ENCODE results near the gene ADA.

Gene ADA

GRCh38 chr20:44626278-44626677 is 25.2 kb downstream of the ADA start:
- Histone ChIP-seq H3K4me1 (ENCODE audit: insufficient read depth, low read length, poor library complexity, severe bottlenecking) (no peaks in the 10 kb centered on the region), H3K9me3 (ENCODE audit: insufficient read depth, low read depth, low read length) (no peaks in the 10 kb centered on the region), H3K4me2 (ENCODE audit: low read depth, low read length, poor library complexity, severe bottlenecking) (no peak overlapping the region), H3K9ac (ENCODE audit: low read depth, low read length, poor library complexity, severe bottlenecking) (no peak overlapping the region), H4K20me1 (ENCODE audit: insufficient read depth, low read length, poor library complexity, severe bottlenecking) (no peaks in the 10 kb centered on the region), H3K27me3 (ENCODE audit: insufficient read depth, low read length, poor library complexity, severe bottlenecking) (no peaks in the 10 kb centered on the region), H3K36me3 (ENCODE audit: insufficient read depth, low read length) (peaks cover 77% of the 10 kb centered on the region), H2AFZ (ENCODE audit: low read length) (no peak overlapping the region), H3K79me2 (ENCODE audit: insufficient read depth, low read length) (no peaks in the 10 kb centered on the region), H3F3A (ENCODE audit: low read depth) (no peaks in the 10 kb centered on the region), H3K9me2 (replicated peaks; ENCODE audit: low read depth, low read length) (no peaks in the 10 kb centered on the region), H3K4me3 (ENCODE audit: low read length, poor library complexity, severe bottlenecking) (no peak overlapping the region)
- no peak for TF ChIP-seq CTCF (conservative IDR thresholded peaks at IDR 0.05; ENCODE audit: low read length)
- no peak for TF ChIP-seq EZH2phosphoT487 (IDR thresholded peaks at IDR 0.05; ENCODE audit: borderline replicate concordance)

- H3K9me3 ChIP-seq (ENCODE audit: insufficient read depth, low read depth, low read length), result no peaks in the 10 kb centered on the region
- peaks cover 85% of the 10 kb centered on the region for H3K36me3 ChIP-seq (ENCODE audit: insufficient read depth, low read length)
- no peak overlapping the region for H2AFZ ChIP-seq (ENCODE audit: low read length)
- H3K9ac ChIP-seq (ENCODE audit: low read depth, low read length, poor library complexity, severe bottlenecking), result no peak overlapping the region
- TF ChIP-seq EZH2phosphoT487 (IDR thresholded peaks at IDR 0.05; ENCODE audit: borderline replicate concordance) (no peak), CTCF (conservative IDR thresholded peaks at IDR 0.05; ENCODE audit: low read length) (no peak)
- H3K4me2 ChIP-seq (ENCODE audit: low read depth, low read length, poor library complexity, severe bottlenecking), result no peak overlapping the region
- H3K9me2 ChIP-seq (replicated peaks; ENCODE audit: low read depth, low read length), result no peaks in the 10 kb centered on the region
- no peaks in the 10 kb centered on the region for H3F3A ChIP-seq (ENCODE audit: low read depth)
- H3K4me1 ChIP-seq (ENCODE audit: insufficient read depth, low read length, poor library complexity, severe bottlenecking), result no peaks in the 10 kb centered on the region
- H3K79me2 ChIP-seq (ENCODE audit: insufficient read depth, low read length), result no peaks in the 10 kb centered on the region
- H3K4me3 ChIP-seq (ENCODE audit: low read length, poor library complexity, severe bottlenecking), result no peak overlapping the region
- H4K20me1 ChIP-seq (ENCODE audit: insufficient read depth, low read length, poor library complexity, severe bottlenecking), result no peaks in the 10 kb centered on the region
- no peaks in the 10 kb centered on the region for H3K27me3 ChIP-seq (ENCODE audit: insufficient read depth, low read length, poor library complexity, severe bottlenecking)
Measured at GRCh38 chr20:44625361-44625760, 26.1 kb downstream of the ADA start.

GRCh38 chr20:44624743-44625271 is 26.7 kb downstream of the ADA start:
- no peaks in the 10 kb centered on the region for H3K9me2 ChIP-seq (replicated peaks; ENCODE audit: low read depth, low read length)
- H3K9ac ChIP-seq (ENCODE audit: low read depth, low read length, poor library complexity, severe bottlenecking), result no peak overlapping the region
- H3K79me2 ChIP-seq (ENCODE audit: insufficient read depth, low read length), result no peaks in the 10 kb centered on the region
- H4K20me1 ChIP-seq (ENCODE audit: insufficient read depth, low read length, poor library complexity, severe bottlenecking), result no peaks in the 10 kb centered on the region
- H3K36me3 ChIP-seq (ENCODE audit: insufficient read depth, low read length), result peaks cover 90% of the 10 kb centered on the region
- TF ChIP-seq CTCF (conservative IDR thresholded peaks at IDR 0.05; ENCODE audit: low read length), result no peak
- TF ChIP-seq EZH2phosphoT487 (IDR thresholded peaks at IDR 0.05; ENCODE audit: borderline replicate concordance), result no peak
- H3K4me3 ChIP-seq (ENCODE audit: low read length, poor library complexity, severe bottlenecking), result no peak overlapping the region
- no peak overlapping the region for H3K4me2 ChIP-seq (ENCODE audit: low read depth, low read length, poor library complexity, severe bottlenecking)
- no peaks in the 10 kb centered on the region for H3K27me3 ChIP-seq (ENCODE audit: insufficient read depth, low read length, poor library complexity, severe bottlenecking)
- H3F3A ChIP-seq (ENCODE audit: low read depth), result no peaks in the 10 kb centered on the region
- no peaks in the 10 kb centered on the region for H3K4me1 ChIP-seq (ENCODE audit: insufficient read depth, low read length, poor library complexity, severe bottlenecking)
- no peak overlapping the region for H2AFZ ChIP-seq (ENCODE audit: low read length)
- H3K9me3 ChIP-seq (ENCODE audit: insufficient read depth, low read depth, low read length), result no peaks in the 10 kb centered on the region
